HG03457 (cell line): ENCODE results near the gene TNMD.
"Not testable (repeated sequence)": the region's sequence is repeated elsewhere in the genome, so short reads cannot be mapped to it uniquely, and the experiment has no call there.

Experiments used
- ATAC-seq: cut with Tn5 transposase; IDR thresholded peaks from one replicate; pipeline ENCODE4 v1.9.1; 2021; ENCODE audit warnings: moderate number of reproducible peaks; ENCODE audit not compliant: unreplicated experiment

The TNMD gene

DNA sequence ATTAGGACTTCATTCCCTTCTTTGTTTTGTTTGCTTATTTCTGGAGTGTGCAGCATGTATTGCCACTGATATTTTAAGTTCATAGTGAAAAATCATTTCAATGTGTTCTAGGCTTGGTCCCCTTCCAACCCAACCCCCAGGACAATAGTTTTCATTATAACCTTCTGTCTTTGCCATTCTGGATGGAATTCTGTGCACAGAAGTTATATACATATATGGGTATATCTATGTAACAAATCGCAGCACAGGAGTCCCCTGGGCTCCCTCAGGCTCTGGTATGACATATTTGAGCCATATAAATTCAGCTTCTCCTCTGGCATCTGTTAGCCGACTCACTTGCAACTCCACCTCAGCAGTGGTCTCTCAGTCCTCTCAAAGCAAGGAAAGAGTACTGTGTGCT lies at the start of gene TNMD:
Gene TNMD, plus strand, starts transcription at position 326 of the 400 bp plus-strand sequence. CDS start 83 bp downstream, outside the sequence.
- no peak for ATAC-seq

GRCh38 chrX:100565534-100565933 lies 19.2 kb upstream of the TNMD start:
- ATAC-seq, result not testable (repeated sequence)

GRCh38 chrX:100586747-100587146 lies 2.0 kb downstream of the TNMD start:
- ATAC-seq, result no peak

DNA sequence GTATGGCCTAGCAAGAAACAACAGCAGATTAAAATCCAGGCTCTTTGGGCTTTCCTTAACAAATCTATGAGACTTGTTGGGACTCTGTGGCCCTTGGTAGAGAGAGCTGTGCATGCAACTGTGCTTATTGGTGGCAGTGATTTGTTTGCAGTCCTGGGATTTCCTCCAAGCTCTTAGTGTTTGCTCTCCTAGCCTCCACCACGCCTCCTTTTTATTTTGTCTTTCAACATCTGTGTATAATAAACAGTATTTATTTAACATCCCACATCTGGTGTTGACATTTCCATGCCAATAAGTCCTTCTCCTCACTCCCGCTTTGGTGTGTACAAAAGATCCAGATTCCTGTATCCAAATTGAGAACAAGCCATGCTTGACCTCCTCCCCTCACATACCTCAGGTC lies 3.1 kb downstream of the TNMD start:
- ATAC-seq, result no peak

GRCh38 chrX:100591256-100592051 lies 6.7 kb downstream of the TNMD start:
- no peak for ATAC-seq

- no peak for ATAC-seq
These were observed 8.4 kb downstream of the TNMD start for GRCh38 chrX:100593126-100593525.

DNA sequence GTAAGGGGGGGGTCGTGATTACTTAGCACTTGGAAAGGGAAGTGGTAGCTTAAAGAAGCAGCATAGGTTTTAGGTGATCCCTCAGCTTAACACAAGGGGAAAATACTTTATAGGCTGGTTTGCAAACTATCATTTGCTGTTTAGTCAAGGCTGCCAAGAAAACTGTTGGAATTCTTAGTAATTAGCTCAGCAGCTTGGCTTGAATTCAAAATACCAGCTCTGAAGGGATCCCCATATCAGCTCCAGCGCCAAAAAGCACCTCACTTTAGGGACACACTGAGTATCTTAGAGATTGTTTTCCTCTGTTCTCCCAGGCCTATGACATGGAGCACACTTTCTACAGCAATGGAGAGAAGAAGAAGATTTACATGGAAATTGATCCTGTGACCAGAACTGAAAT lies 8.8 kb downstream of the TNMD start:
- no peak for ATAC-seq

DNA sequence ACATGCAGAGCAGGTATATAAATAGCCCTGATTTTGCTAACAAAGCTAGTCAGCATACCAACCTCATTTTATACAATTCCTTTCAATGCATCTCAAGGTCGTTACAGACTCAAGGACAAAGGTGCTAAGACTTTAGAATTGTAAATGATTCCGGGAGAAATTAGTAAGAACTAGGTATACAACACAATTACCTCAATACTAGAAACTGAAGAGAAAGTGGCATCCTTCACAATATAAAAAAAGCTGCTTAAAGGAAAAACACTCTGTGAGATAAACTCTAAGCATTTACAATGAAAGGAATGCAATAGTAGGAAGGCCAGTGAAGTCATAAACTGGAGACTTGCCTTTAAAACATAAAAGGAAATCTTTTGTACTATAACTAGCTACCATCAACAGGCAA lies 11.9 kb downstream of the TNMD start:
- ATAC-seq, result no peak

- no peak for ATAC-seq
These were observed 14.7 kb downstream of the TNMD start for GRCh38 chrX:100599456-100599855.

GRCh38 chrX:100600340-100600739 lies 15.6 kb downstream of the TNMD start:
- ATAC-seq, result no peak

DNA sequence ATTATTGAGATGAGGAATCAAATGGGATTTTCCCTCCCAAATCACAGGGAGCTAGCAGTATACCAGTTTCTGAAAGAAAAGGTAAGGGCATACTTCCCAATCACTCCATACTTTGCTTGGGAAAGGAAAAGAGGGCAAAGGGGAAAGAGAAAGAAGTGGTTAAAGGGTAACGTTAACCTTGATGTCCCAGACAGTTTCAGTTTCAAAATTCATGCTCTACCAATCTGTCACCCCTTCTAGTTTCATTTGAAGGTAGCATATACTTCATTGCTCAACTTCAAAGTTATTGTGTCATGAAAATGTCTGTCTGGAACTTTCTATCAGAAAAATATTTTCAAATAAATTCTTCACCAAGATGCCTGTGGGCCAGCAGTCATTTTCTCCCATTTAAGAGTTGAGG lies 16.0 kb downstream of the TNMD start:
- no peak for ATAC-seq

GRCh38 chrX:100606753-100607152 lies 22.0 kb downstream of the TNMD start:
- no peak for ATAC-seq

GRCh38 chrX:100609591-100609990 lies 24.9 kb downstream of the TNMD start:
- ATAC-seq, result no peak

- no peak for ATAC-seq
These were observed 27.2 kb downstream of the TNMD start for GRCh38 chrX:100611951-100612350.

DNA sequence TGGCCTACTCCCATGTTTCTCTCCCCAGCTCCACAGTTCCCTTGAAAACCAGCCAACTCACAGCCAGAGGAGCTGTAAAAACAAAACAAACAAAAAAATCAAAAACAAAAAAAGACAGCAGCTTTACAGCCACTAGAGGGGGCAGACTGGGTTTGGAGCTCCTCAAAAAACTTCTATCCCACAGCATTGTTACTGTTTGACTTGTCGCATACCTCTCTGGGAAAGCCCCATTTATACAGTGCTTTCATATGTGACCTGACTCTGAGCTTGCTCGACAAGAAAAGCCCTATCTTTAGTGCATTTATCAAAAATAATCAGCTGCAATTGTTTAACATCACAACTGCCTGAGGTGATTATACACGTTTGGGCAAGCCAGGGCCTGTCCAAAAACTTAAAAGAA lies 30.3 kb downstream of the TNMD start:
- ATAC-seq, result peak; percentile 96

- no peak for ATAC-seq
These were observed 38.3 kb downstream of the TNMD start for GRCh38 chrX:100623001-100623400.

DNA sequence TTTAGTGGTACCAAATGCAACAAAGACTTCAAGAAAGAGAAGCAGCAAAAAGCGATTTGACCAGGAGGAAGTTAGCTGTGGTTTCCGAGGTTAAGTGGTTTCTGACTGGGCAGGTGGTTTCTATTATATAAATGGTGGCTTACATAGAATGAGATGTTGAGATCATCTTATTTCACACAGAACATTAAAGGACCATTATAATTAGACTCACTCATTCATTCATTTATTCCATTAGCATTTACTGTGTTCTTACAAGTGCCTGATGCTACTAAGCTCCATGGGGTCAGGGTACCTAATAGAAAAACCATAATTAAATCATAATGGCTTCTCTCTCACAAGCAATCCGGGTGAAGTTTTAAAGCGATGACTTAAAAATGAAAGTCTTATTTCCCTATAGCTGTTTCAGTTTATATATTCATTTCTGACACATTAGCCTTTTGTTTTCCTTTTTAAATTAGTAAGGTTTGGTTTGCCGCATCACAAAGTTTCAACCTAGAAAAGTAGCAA lies 41.3 kb downstream of the TNMD start:
- ATAC-seq, result peak; percentile 89

DNA sequence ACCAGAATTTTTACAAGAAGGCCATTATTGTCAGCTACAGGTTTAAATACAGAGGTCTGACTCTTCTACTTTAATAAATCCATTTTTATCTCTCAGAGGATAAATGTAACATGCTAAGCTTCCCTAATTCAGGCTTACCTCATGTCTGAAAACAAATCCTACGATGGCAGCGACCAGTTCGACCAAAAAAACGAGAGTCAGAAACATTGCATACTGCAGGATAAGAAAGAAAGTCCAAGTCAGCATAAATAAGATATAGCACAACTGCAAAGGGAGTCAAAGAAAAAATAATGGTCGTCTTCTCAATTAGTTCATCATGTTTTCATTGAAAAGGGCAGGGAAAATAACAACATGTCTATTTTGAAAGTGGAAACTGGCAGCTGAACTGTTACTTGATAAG lies 50.3 kb downstream of the TNMD start:
- no peak for ATAC-seq

- ATAC-seq, result no peak
These were observed 51.2 kb downstream of the TNMD start for GRCh38 chrX:100635989-100636320.

DNA sequence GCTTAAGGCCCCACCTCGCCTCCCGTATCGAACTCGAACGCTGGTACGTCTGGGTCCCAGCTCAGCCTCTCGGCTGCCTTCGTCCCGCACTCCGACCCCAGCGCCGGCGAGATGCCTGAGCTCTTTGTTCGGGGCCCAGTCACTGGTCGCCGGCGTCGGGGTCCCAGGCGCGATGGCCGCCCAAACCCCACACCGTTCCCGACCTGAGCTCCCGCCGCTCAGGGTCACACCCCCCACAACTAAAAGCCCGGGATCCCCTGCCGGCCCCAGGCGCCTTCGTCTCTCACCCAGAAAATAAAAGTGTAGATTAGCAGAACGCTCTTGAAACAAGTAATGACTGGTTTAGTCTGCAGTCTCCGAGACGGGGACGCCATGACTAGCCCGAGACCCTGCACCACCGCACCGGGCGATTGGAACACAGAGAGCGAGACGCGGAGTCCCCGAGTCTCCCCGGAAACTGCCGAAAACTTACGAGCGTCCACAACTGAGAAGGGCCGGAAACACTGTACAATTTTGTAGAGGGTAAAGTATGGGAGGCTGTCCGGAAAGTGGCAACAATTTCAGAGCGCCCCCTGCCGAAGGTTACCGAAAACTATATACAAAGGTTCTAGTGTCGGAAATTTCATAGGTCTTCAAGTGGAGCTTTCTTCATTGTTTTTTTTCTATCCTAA lies 51.7 kb downstream of the TNMD start, which contains the start of gene TSPAN6:
Gene TSPAN6, minus strand, starts transcription at position 486 of the 671 bp plus-strand sequence. Its CDS starts 112 bp downstream, at position 374.
- ATAC-seq, result peak; percentile 100

DNA sequence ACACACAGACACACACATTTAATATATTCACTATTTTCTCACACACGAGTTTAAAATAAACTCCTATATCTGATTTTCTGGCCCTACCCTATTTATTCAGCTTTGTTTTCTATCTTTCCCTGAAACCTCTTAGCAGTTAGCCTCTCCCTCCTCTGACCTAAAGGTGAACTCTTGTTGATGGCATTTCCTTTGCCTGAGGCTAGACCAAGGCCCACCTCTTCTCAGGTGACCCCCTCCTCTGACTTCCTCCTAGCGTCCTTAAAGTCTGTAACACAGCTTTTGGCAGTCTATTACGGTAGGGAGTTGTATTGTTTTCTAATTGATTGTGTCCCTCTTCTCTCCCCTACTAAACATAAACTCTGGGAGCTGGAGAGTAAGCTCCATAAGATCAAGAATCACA lies 57.6 kb downstream of the TNMD start:
- ATAC-seq, result no peak

- ATAC-seq, result no peak
These were observed 58.5 kb downstream of the TNMD start for GRCh38 chrX:100643212-100643611.
